ENCODE data around the gene HS3ST5.
"Not testable (repeated sequence)": the region's sequence is repeated elsewhere in the genome, so short reads cannot be mapped to it uniquely, and the experiment has no call there.

The HS3ST5 gene

DNA sequence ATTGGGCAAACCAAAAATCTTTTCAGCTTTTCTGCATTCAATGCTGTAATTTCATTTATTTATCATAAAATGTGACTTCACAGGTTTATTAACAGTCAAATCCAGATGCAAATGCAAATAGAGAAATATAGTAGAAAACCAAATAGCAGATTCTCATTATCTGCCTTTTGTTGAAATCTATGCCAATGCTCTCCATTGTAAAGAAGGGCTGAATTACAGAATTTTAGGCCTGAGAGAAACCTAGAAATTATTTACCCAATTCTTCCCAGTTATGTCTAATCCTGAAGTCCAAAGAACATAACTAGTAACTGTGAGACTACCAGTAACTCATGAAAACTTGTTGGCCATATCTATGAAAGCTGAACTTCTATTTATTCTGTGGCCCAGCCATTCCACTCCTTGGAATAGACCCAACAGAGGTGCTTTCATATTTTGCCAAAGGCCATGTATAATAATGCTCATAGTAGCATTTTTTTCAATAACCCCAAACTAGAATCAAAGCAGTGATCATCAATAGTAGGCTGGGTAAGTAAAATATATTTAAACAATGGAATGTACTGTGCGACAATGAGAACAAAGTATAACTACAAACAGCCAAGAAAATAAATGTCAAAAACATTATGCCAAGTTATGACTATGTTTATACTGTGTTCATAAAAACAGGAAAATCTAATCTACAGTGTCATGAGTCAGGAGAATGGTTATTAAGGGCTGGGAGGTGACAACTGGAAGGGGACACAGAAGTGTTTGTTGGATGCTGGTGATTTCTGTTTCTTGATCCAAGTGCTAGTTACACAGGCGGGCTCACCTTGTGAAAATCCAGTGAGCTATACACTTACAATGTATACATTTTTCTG lies 183.8 kb downstream of the HS3ST5 start:
- H3K4me3 ChIP-seq (ENCODE audit: low read depth, low read length), result no peak overlapping the region

DNA sequence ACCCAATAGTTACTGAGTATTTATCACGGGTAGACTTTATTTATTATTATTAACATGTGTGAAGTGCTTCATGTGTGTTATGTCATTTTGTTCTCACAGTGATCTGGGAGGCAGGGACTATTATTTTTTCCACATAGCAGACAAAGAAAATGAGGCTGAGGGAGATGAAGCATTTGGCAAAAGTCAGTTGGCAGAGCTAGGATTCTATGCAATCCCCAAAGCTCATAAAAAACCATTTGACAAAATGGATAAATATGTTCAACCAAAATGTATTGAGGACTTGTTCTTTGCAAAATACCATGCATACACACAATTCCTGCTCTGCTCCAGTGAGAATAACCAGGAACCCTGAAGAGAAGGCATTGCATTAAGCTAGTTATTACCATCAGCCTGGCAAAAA lies 184.4 kb downstream of the HS3ST5 start:
- no peak overlapping the region for H3K4me3 ChIP-seq (ENCODE audit: low read depth, low read length)

DNA sequence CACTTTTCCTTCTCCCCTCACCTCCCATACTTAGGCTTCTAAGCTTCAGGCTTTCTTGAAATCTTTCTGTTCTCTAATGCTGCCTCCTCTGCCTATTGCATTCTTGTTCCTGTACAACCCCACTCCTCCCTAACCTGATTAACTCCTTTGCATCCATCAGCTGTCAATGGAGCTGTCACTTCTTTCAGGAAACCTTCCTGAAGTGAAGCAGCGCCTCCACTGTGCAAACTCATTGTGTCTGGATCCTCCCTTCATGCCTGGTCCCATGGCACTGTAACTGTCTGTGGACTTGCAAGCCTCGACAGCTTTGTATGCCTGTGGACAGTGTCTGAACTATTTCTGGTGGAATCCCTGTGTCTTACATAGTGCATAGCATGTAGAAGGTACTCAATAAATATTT lies 185.0 kb downstream of the HS3ST5 start:
- H3K4me3 ChIP-seq (ENCODE audit: low read depth, low read length), result no peak overlapping the region

DNA sequence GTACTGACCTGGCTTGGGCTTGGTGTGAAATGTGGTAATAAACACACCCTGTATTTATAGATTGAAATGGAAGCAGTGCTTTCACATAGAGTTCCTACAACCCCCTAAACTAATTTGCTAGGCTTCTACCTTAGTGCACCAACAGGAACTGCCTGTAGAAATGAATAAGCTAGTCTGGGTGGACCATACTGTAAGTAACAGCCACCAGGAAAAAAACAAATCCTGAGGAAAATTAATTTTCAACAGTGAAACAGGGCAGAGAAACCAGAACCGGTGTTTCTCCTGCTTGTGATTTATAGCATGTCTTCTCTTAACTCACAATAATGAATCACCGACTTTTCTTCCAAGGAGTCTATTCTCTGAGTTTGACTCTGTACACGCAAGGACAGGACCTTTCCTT lies 187.1 kb downstream of the HS3ST5 start:
- no peak overlapping the region for H3K4me3 ChIP-seq (ENCODE audit: low read depth, low read length)

DNA sequence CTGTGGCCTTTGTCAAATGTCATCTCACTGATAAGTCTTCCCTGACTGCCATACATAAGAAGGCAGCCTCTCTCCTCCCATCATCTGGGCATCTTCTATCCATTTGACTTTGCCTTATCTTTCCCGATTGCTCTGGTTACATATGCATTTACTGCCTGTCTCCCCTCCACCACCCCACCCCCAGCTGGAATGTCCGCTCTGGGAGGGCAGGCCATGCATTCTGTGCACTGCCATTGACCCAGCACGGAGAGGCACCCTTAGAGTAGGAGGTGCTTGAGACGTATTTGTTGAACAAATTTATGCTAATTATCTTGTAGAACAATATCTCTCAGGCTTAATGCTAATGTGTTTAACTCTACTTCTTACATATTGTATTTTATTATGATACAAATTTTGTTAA lies 188.0 kb downstream of the HS3ST5 start:
- no peak overlapping the region for H3K4me3 ChIP-seq (ENCODE audit: low read depth, low read length)

DNA sequence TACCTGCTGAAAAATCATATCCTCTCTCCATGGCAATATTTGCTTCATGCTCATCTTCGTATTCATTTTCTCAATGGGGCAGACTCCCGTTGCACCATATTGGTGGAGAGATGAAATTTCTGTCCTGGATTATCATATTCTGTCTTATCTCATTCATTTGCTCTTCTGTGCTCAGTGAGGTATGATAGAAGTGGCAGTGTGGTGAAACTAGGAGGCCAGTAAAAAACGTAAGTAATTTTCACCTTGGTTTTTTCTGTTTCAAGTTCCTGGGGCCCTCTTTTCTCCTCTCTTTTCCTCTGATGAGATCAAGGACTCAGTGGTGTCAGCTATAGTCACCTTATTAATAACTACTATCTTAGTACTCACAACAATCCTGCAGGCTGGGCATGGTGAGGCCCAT lies 189.4 kb downstream of the HS3ST5 start:
- H3K4me3 ChIP-seq (ENCODE audit: low read depth, low read length), result no peak overlapping the region

DNA sequence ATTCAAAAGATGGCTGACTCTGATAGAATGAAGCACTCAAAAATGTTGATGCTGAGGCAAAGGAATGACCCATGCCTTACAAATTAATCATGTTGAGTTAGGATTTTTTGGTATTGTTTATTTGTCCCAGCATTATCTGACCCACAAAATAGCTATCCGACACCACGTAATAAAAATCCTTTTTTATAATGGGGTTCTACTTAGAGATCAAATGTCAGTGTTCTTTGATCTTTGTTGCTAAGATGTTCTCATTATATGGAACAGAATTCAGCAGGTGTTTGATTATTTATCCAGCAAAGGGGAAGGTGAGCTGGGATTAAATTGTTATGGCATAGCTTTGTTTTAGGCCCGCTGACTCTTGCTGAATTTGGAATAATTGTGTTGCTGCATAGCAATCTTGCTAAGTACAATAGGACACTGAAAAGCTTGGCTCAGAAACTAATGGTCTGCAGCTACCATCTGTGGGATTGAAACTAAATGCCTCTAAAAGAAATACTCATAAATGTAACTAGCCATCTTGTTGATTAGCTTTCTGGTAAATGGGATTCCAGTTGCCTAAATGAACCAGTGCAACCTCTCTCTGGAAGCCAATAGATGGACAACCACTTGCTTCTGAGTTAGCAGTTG lies 191.6 kb downstream of the HS3ST5 start:
- H3K4me3 ChIP-seq (ENCODE audit: low read depth, low read length), result no peak overlapping the region

DNA sequence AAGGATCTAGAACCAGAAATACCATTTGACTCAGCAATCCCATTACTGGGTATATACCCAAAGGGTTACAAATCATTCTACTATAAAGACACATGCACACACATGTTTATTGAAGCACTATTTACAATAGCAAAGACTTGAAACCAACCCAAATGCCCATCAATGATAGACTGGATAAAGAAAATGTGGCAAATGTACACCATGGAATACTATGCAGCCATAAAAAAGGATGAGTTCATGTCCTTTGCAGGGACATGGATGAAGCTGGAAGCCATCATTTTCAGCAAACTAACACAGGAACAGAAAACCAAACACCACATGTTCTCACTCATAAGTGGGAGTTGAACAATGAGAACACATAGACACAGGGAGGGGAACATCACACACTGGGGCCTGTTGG lies 193.6 kb downstream of the HS3ST5 start:
- H3K4me3 ChIP-seq (ENCODE audit: low read depth, low read length), result not testable (repeated sequence)

DNA sequence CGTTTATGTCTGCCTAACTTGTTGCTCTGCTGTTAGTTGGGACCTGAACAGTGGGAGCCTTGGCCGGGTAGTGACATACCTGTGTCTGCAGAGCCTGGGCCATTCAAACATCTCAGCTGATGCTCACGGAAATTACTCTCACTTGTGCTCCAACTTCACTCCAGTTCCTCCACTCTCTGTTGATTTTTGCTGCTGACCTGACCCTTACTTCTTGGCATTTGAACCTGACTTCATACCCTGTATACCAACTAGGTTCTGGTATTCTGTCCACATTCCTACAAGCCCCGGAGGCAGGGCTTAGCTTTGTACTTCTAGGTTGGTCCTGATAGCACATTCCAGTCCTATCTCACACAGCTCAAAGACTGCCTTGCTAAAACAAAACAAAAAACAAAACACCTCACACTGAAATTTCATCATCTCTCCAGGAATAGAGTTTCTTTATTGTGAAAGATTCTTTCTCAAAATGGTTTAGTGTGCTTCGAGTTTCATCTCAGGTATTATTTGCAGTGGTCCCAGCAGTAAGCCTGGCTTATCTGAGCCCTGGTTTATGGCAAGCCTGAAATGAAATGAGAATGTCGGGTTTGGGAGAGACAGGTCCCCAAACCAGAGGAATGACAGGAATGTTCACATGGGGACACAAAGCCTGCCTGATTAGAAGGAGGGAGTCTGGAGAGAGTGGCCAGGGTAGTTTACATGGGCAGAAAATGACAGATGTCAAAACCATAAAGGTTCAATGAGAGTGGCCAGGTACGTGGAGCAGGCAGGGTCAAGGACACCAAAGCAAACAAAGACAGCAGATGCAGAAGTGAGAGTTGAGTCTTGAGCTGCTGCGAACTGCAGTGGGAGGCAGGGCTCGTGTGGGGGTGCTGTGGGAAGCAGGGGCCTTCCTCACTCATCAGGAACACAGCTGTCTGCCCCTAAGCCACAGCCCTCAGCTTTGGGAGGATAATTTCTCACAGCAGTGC lies 197.7 kb downstream of the HS3ST5 start:
- H3K4me3 ChIP-seq (ENCODE audit: low read depth, low read length), result no peak overlapping the region

DNA sequence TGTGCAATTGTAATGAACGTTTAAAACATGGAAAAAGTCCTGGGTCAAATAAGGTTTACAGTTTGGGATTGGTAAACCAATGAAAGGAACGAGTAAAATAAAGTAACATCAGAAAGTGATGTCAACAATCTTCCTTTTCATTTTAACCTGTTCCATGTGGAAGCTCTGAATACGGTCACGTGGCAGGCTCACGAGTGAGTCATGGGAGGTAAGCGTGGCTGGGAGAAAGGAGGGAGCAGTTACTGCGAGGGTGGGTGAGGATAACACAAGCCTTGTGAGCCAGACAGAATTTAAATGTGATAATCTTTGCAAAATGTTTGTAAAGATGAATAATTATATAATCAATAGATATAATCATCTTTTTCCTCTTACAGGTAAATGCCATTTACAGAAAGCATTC lies 200.6 kb downstream of the HS3ST5 start:
- H3K4me3 ChIP-seq (ENCODE audit: low read depth, low read length), result no peak overlapping the region

DNA sequence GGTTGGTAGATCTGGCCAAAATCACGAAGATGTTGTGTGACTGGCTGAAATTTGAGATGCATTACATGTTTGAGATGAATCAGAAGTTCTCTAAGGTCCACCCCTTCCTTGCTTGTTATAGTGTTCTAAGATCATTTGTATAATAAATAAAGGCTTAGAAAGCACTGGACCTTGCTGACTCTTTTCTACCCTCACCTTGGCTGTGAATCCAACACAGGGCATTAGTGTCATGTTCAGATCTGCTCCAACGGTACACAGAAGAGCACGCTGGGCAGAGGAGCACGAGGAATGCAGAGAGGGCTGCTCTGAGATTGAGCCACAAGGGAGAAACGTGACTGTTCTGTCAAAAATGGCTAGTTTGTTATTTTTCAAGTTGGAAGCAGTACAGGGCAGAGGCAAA lies 202.4 kb downstream of the HS3ST5 start:
- no peak overlapping the region for H3K4me3 ChIP-seq (ENCODE audit: low read depth, low read length)

DNA sequence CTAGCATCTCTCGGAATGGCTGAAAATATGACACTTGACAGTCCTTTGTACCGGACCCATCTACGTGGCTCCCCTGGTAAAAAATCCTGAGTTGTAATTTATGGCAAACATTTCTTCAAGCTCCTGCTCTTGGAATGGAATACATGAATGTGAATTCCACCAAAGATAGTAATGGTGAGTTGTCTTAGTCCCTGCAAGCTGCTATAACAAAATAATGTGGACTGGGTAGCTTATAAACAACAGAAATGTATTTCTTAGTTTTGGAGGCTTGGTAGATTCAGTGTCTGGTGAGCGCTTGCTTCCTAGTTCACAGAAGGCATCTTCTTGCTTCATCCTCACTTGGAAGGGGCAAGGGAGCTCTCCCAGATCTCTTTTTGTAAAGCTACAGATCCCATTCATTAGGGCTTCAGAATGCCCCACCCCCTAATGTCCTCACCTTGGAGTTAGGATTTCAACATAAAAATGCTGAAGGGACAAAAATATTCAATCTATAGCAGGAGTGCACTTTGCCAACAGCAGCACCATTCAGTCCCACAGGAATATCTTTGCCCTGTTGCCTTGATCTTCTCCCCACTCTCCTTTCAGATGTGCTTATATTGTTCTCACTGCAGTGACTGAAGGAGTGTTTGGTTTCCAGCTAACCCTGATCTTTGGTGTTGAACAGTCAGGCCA lies 204.1 kb downstream of the HS3ST5 start:
- no peak overlapping the region for H3K4me3 ChIP-seq (ENCODE audit: low read depth, low read length)

DNA sequence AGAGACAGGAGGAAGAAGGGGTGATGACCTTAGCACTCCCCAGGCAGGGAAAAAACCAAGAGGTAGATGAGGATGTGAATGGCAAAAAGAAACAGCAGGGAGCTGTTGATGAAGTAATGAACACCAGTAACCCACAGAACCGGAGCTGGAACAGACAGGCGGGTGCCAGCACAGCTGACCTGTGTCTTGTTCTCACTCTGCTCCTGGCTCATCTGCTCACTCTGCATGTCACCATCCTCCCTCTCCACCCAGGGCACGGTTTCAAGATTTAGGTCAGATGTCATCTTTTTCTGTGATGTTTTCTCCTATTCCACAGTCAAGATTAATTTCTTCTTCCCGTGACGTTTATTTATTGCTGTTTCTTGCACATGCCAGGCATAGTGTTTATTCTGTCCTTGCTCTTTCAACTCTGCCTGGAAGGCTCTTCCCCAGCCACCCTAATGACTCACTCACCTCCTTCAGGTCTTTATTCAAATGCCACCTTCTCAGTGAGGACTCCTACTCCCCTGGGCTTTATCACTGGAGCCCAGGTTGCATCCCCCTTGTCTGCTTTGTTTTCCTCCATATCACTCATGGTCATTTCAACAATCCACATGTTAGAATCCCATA lies 207.4 kb downstream of the HS3ST5 start:
- H3K4me3 ChIP-seq (ENCODE audit: low read depth, low read length), result no peak overlapping the region

DNA sequence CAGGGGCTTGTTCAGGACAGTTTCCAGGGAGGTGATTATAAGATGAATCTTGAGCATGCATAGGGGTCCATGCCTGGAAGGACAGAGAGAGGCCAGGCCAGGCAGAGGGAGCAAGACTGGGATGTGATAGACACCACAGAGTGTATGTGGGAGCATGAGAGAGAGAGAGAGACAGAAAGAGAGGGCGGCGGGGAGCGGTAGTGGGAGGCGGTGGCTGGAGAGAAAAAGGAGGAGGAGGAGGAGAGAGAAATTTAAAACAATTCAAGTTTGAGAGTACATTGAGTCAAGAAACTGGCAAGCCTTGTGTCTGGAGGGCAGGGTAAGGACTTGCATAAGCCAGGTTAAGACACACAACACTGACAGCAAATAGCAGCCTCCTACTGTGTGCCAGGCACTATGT lies 209.0 kb downstream of the HS3ST5 start:
- no peak overlapping the region for H3K4me3 ChIP-seq (ENCODE audit: low read depth, low read length)

DNA sequence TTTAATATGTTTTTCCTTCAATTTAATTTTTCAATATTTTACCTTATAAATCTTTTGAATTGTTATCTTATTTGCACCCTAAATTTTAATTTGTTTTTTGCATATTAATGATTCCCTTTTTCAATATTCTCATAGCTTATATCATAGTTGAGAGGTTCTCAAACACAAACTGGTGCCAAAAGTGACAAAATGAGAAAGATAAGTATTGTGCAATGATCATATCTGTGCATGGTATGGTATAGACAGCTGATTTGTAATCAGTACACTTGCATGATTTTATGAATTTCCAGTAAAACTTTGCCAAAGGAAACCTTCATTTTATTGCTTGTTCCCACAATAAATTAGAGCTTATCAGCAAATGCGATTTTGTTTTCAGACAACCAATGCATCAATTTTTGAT lies 210.9 kb downstream of the HS3ST5 start:
- no peak overlapping the region for H3K4me3 ChIP-seq (ENCODE audit: low read depth, low read length)

DNA sequence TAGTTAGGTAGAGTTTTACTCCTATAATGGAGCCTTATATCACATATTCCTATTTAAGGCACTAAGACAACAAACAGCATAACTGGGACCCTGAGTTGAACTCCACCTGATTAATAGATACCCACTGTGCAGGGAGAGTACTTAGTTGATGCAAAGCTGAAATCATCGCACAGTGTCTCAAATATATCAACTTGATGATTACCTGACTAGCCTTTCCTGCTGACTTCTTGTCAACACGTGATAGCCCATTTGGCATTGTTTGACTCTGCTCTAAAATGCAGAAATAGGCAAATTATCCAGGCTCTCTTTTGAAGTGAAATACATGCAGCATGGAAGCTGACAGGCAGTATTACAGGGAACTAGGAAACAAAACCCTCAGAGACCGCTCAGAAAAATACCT lies 217.2 kb downstream of the HS3ST5 start:
- H3K4me3 ChIP-seq (ENCODE audit: low read depth, low read length), result no peak overlapping the region

DNA sequence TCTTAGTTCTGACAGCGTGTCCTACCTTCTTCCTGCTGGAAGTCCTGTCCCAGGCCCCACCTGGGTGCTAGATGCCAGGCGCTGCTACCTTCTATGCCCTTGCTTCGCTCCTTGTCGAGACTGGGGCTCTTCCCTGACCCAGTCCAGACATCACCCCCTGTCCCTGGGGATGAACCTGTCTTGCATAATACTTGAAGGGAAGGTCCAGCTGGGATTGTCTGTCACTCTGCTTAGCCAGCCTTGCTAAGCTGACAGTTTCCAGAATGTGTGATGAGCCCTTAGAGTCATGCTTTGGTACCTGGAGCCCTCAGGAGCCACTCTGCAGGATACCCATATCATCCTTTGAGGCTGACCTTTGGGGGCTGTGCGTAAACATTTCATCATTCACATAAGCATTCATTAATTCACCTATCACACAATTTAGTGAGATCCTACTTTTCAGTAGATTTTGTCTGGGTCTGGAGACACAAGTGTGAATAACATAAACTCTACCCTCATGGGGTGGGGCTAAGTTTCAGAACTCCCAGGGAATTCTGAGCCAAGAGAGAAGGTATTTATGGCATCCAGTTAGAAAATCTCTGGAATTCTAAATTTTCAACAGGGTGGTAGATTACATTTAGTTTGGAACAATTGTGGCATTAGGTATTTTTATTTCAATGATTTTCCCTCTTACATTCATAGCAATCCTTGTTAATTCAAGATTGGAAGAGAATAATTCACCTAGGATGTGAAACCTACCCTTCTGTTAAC lies 220.7 kb downstream of the HS3ST5 start:
- H3K4me3 ChIP-seq (ENCODE audit: low read depth, low read length), result no peak overlapping the region

DNA sequence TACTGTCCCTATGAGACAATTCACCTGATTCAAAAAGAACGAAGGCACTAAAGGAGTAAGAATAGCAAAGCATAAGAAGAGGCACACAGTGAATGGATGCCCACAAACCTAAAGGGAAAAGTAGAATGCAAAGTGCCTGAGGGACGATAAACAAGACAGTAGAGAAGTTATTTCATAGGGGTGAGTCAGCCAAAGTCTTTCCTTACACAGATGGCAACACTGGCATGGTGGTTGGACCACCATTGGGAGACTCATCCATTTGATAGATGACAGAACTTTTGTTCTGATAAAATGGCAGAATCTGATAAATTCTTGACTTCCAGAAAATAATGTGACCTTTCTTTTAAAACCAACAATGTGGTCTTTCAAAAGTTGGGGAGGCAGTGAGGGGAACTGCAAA lies 223.8 kb downstream of the HS3ST5 start:
- H3K4me3 ChIP-seq (ENCODE audit: low read depth, low read length), result no peak overlapping the region

DNA sequence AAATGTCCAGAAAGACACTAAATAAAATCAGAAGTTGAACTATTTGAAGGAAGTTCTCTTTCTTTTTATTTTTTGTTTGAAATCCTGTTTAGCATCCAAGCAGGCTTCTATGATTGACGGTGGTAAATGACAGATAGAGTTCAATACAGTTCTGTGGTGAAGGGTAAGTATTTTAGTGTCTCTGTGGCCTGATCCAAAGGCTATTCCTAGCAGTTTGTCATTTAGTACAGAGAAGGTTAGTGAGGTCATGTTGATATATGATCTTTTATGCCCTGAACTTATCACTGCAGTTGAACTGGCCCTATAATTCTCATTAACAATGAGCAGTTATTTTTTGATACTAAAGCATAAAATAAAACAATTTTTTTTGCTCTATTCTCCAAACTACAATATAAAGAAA lies 227.2 kb downstream of the HS3ST5 start:
- no peak overlapping the region for H3K4me3 ChIP-seq (ENCODE audit: low read depth, low read length)
